H1 (cell line): Measurements from ENCODE around the gene ADK. TPM values are rescaled to one million over a fixed set of nuclear protein-coding genes. Genes with fewer than 3 reads are reported as not detected.

ENCODE experiments used
- polyA plus RNA-seq, 7 experiments: library from polyadenylated mRNA; depleted of rRNA in 3 of 7; stranded (reverse) in 5 of 7; unstranded in 2 of 7; fragments of >200 nt in 5 of 7; fragments of 200-250 nt in 2 of 7; gene quantifications; 1 replicate in 5 of 7; 2 replicates in 1 of 7; 4 replicates in 1 of 7; pipeline versions ENCODE4 v1.2.1 to v1.2.3, GENCODE V29; 2011 to 2013; ENCODE audit warnings: missing spikeins in 2 of 7, mixed read lengths in 2 of 7
- total RNA-seq: library from RNA; stranded (reverse); fragmentation: NEBNext Ultra II Directional; extraction: Animal tissue kit (Norgen Biotek cat#: 25700); gene quantifications from 2 replicates; pipeline ENCODE4 v1.2.1, GENCODE V29; 2021
- TF ChIP-seq, protein P1 (sequence below): fragments of 300-600 bp; sonication (generic); IDR thresholded peaks from 2 replicates; pipeline ENCODE4 v1.7.1; 2012; ENCODE audit warnings: low read length, moderate library complexity, mild to moderate bottlenecking, inconsistent platforms; ENCODE audit not compliant: insufficient replicate concordance

ADK gene
- total and polyA plus RNA-seq, 2 of the 8 experiments (the other 6 are each of a cell fraction or from before 2014, with no cell fraction given), result 12.3 to 42.4 TPM

DNA sequence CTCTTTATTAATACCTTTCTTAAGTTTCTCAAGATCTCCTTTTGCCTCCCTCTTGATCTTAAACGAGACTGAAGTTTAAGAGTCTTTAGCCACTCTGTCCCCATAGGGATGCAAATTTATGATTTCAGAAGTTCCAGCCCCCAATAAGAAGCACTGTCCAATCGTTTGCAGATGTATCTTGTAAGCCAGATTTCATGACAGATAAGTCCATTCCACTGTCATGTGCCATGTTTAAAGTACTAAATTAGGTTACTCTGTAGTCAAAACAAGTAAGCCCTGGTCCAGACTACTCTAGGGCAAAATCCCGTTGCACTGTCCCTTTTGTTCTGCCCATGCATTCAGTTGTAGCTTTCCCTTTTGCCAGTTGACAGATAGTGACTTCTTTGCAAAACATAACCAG lies 518.2 kb downstream of the ADK start (continued):
- TF ChIP-seq, protein P1, sequence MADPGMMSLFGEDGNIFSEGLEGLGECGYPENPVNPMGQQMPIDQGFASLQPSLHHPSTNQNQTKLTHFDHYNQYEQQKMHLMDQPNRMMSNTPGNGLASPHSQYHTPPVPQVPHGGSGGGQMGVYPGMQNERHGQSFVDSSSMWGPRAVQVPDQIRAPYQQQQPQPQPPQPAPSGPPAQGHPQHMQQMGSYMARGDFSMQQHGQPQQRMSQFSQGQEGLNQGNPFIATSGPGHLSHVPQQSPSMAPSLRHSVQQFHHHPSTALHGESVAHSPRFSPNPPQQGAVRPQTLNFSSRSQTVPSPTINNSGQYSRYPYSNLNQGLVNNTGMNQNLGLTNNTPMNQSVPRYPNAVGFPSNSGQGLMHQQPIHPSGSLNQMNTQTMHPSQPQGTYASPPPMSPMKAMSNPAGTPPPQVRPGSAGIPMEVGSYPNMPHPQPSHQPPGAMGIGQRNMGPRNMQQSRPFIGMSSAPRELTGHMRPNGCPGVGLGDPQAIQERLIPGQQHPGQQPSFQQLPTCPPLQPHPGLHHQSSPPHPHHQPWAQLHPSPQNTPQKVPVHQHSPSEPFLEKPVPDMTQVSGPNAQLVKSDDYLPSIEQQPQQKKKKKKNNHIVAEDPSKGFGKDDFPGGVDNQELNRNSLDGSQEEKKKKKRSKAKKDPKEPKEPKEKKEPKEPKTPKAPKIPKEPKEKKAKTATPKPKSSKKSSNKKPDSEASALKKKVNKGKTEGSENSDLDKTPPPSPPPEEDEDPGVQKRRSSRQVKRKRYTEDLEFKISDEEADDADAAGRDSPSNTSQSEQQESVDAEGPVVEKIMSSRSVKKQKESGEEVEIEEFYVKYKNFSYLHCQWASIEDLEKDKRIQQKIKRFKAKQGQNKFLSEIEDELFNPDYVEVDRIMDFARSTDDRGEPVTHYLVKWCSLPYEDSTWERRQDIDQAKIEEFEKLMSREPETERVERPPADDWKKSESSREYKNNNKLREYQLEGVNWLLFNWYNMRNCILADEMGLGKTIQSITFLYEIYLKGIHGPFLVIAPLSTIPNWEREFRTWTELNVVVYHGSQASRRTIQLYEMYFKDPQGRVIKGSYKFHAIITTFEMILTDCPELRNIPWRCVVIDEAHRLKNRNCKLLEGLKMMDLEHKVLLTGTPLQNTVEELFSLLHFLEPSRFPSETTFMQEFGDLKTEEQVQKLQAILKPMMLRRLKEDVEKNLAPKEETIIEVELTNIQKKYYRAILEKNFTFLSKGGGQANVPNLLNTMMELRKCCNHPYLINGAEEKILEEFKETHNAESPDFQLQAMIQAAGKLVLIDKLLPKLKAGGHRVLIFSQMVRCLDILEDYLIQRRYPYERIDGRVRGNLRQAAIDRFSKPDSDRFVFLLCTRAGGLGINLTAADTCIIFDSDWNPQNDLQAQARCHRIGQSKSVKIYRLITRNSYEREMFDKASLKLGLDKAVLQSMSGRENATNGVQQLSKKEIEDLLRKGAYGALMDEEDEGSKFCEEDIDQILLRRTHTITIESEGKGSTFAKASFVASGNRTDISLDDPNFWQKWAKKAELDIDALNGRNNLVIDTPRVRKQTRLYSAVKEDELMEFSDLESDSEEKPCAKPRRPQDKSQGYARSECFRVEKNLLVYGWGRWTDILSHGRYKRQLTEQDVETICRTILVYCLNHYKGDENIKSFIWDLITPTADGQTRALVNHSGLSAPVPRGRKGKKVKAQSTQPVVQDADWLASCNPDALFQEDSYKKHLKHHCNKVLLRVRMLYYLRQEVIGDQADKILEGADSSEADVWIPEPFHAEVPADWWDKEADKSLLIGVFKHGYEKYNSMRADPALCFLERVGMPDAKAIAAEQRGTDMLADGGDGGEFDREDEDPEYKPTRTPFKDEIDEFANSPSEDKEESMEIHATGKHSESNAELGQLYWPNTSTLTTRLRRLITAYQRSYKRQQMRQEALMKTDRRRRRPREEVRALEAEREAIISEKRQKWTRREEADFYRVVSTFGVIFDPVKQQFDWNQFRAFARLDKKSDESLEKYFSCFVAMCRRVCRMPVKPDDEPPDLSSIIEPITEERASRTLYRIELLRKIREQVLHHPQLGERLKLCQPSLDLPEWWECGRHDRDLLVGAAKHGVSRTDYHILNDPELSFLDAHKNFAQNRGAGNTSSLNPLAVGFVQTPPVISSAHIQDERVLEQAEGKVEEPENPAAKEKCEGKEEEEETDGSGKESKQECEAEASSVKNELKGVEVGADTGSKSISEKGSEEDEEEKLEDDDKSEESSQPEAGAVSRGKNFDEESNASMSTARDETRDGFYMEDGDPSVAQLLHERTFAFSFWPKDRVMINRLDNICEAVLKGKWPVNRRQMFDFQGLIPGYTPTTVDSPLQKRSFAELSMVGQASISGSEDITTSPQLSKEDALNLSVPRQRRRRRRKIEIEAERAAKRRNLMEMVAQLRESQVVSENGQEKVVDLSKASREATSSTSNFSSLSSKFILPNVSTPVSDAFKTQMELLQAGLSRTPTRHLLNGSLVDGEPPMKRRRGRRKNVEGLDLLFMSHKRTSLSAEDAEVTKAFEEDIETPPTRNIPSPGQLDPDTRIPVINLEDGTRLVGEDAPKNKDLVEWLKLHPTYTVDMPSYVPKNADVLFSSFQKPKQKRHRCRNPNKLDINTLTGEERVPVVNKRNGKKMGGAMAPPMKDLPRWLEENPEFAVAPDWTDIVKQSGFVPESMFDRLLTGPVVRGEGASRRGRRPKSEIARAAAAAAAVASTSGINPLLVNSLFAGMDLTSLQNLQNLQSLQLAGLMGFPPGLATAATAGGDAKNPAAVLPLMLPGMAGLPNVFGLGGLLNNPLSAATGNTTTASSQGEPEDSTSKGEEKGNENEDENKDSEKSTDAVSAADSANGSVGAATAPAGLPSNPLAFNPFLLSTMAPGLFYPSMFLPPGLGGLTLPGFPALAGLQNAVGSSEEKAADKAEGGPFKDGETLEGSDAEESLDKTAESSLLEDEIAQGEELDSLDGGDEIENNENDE, result no peak
